MM.1S (cell line): Measurements from ENCODE around the gene SMC5.
"Not testable (repeated sequence)": the region's sequence is repeated elsewhere in the genome, so short reads cannot be mapped to it uniquely, and the experiment has no call there.

Experiments used
- DNase-seq: peaks from one replicate; pipeline ENCODE4 v3.0.0-alpha.2; 2015
- H2AFZ ChIP-seq: fragments of 300-600 bp; sonication (generic); 2 replicates; pipeline ENCODE4 v1.6.0; 2016; ENCODE audit warnings: antibody characterized with exemption, low read length
- H3F3A ChIP-seq: fragments of 300-600 bp; sonication (generic); 2 replicates; pipeline ENCODE4 v1.6.1; 2016; ENCODE audit warnings: mild to moderate bottlenecking, antibody characterized with exemption, low read length, moderate library complexity, mixed read lengths; ENCODE audit not compliant: insufficient read depth
- H3K27ac ChIP-seq: fragments of 300-600 bp; sonication (generic); 2 replicates; pipeline ENCODE4 v1.5.1; 2016; ENCODE audit warnings: mild to moderate bottlenecking, low read length
- H3K27me3 ChIP-seq: fragments of 300-600 bp; sonication (generic); replicated peaks from 2 replicates; pipeline ENCODE4 v1.6.0; 2016; ENCODE audit warnings: low read length; ENCODE audit not compliant: insufficient read depth
- H3K36me3 ChIP-seq: fragments of 300-600 bp; sonication (generic); replicated peaks from 2 replicates; pipeline ENCODE4 v1.6.1; 2016; ENCODE audit warnings: mild to moderate bottlenecking, low read length, mixed read lengths; ENCODE audit not compliant: insufficient read depth
- H3K4me1 ChIP-seq: fragments of 300-600 bp; sonication (generic); 2 replicates; pipeline ENCODE4 v1.6.1; 2016; ENCODE audit warnings: low read length, mixed read lengths
- H3K4me2 ChIP-seq: fragments of 300-600 bp; sonication (generic); 2 replicates; pipeline ENCODE4 v1.6.0; 2016; ENCODE audit warnings: low read depth, low read length
- H3K4me3 ChIP-seq: fragments of 300-600 bp; sonication (generic); 2 replicates; pipeline ENCODE4 v1.5.1; 2016; ENCODE audit warnings: low read length, mixed read lengths
- H3K79me2 ChIP-seq: fragments of 300-600 bp; sonication (generic); 2 replicates; pipeline ENCODE4 v1.6.1; 2016; ENCODE audit warnings: mixed run types, low read length, mixed read lengths
- H3K9ac ChIP-seq: fragments of 300-600 bp; sonication (generic); 2 replicates; pipeline ENCODE4 v1.6.1; 2016; ENCODE audit warnings: low read length, mixed read lengths
- H3K9me2 ChIP-seq: fragments of 300-600 bp; sonication (generic); replicated peaks from 2 replicates; pipeline ENCODE4 v1.6.1; 2016; ENCODE audit warnings: mild to moderate bottlenecking, low read length, mixed read lengths; ENCODE audit not compliant: insufficient read depth
- H3K9me3 ChIP-seq: fragments of 300-600 bp; sonication (generic); replicated peaks from 2 replicates; pipeline ENCODE4 v1.6.1; 2016; ENCODE audit warnings: mild to moderate bottlenecking, low read length, mixed read lengths; ENCODE audit not compliant: insufficient read depth
- H4K20me1 ChIP-seq: fragments of 300-600 bp; sonication (generic); 2 replicates; pipeline ENCODE4 v1.6.1; 2016; ENCODE audit warnings: mild to moderate bottlenecking, low read length, moderate library complexity, mixed read lengths; ENCODE audit not compliant: insufficient read depth
- EZH2 ChIP-seq: fragments of 300-600 bp; sonication (generic); optimal IDR thresholded peaks from 2 replicates; pipeline ENCODE3; 2017; ENCODE audit warnings: low read depth, mild to moderate bottlenecking, antibody characterized with exemption, low read length, mixed read lengths
- EZH2phosphoT487 ChIP-seq: fragments of 300-600 bp; sonication (generic); IDR thresholded peaks from 2 replicates; pipeline ENCODE4 v1.6.1; 2018; ENCODE audit warnings: antibody characterized with exemption, low read length
- TF ChIP-seq, protein P1 (sequence below): fragments of 300-600 bp; sonication (generic); IDR thresholded peaks from 2 replicates; pipeline ENCODE4 v1.5.1; 2016; ENCODE audit warnings: antibody characterized with exemption, low read length, mixed read lengths

Gene SMC5

GRCh38 chr9:70324963-70325362 lies 66.2 kb downstream of the SMC5 start:
- no peaks in the 10 kb centered on the region for H3K9me3 ChIP-seq
- H3K27me3 ChIP-seq = no peaks in the 10 kb centered on the region
- no peak overlapping the region for H3K9ac ChIP-seq
- H4K20me1 ChIP-seq = no peaks in the 10 kb centered on the region
- TF ChIP-seq, protein P1, sequence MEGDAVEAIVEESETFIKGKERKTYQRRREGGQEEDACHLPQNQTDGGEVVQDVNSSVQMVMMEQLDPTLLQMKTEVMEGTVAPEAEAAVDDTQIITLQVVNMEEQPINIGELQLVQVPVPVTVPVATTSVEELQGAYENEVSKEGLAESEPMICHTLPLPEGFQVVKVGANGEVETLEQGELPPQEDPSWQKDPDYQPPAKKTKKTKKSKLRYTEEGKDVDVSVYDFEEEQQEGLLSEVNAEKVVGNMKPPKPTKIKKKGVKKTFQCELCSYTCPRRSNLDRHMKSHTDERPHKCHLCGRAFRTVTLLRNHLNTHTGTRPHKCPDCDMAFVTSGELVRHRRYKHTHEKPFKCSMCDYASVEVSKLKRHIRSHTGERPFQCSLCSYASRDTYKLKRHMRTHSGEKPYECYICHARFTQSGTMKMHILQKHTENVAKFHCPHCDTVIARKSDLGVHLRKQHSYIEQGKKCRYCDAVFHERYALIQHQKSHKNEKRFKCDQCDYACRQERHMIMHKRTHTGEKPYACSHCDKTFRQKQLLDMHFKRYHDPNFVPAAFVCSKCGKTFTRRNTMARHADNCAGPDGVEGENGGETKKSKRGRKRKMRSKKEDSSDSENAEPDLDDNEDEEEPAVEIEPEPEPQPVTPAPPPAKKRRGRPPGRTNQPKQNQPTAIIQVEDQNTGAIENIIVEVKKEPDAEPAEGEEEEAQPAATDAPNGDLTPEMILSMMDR = no peak
- TF ChIP-seq EZH2phosphoT487 = no peak
- TF ChIP-seq EZH2 = no peak
- H3K27ac ChIP-seq = no peak overlapping the region
- H3K36me3 ChIP-seq = peaks cover 10% of the 10 kb centered on the region; the same call in 1 of the 2 replicates
- DNase-seq = no peak
- no peaks in the 10 kb centered on the region for H3K79me2 ChIP-seq
- no peak overlapping the region for H2AFZ ChIP-seq
- no peaks in the 10 kb centered on the region for H3K4me1 ChIP-seq
- no peak overlapping the region for H3K4me2 ChIP-seq
- H3K4me3 ChIP-seq = no peak overlapping the region
- no peaks in the 10 kb centered on the region for H3F3A ChIP-seq
- H3K9me2 ChIP-seq = no peaks in the 10 kb centered on the region

DNA sequence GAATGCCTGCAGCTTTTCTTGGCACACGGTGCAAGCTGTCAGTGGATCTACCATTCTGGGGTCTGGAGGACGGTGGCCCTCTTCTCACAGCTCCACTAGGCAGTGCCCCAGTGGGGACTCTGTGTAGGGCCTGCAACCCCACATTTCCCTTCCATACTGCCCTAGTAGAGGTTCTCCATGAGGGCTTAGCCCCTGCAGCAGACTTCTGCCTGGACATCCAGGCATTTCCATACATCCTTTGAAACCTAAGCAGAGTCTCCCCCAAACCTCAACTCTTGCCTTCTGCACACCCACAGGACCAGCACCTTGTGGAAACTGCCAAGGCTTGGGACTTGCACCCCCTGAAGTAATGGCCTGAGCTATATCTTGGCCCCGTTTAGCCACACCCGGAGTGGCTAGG lies 69.8 kb downstream of the SMC5 start:
- not testable (repeated sequence) for H3K9ac ChIP-seq, H3K9me3 ChIP-seq, H3K4me2 ChIP-seq, H3K27me3 ChIP-seq, H2AFZ ChIP-seq, H3K27ac ChIP-seq, H3K9me2 ChIP-seq, H3K36me3 ChIP-seq, DNase-seq, H4K20me1 ChIP-seq, H3K79me2 ChIP-seq, H3F3A ChIP-seq, H3K4me1 ChIP-seq, H3K4me3 ChIP-seq

- H3K27me3 ChIP-seq = no peaks in the 10 kb centered on the region
- H3K4me2 ChIP-seq = no peak overlapping the region
- no peaks in the 10 kb centered on the region for H3K4me1 ChIP-seq
- H3K4me3 ChIP-seq = no peak overlapping the region
- no peak overlapping the region for H3K27ac ChIP-seq
- H3K9ac ChIP-seq = no peak overlapping the region
- H4K20me1 ChIP-seq = no peaks in the 10 kb centered on the region; the same call in 1 of the 2 replicates
- no peaks in the 10 kb centered on the region for H3K9me3 ChIP-seq
- TF ChIP-seq, protein P1 = peak; percentile 41
- TF ChIP-seq EZH2 = no peak
- no peak for TF ChIP-seq EZH2phosphoT487
- no peak overlapping the region for H2AFZ ChIP-seq
- no peaks in the 10 kb centered on the region for H3K79me2 ChIP-seq
- no peaks in the 10 kb centered on the region for H3F3A ChIP-seq
- H3K9me2 ChIP-seq = no peaks in the 10 kb centered on the region
- no peak for DNase-seq
- H3K36me3 ChIP-seq = no peaks in the 10 kb centered on the region
Measured at GRCh38 chr9:70340572-70340971, 81.8 kb downstream of the SMC5 start.

DNA sequence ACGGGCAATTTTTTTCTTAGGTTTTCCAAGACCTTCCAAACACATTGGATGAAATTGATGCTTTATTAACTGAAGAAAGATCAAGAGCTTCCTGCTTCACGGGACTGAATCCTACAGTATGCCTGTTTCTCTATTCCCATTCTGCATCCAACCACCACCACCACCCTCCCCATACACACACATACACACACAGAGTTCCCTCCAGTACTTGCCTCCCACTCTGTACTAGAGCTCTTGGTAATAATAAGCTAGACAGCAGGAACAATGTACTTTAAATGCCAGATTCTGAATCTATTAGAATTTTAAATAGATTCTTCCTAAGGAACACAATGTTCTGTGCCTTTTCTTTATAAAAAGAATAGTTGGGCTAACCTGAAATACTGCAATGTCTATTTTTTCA lies 88.3 kb downstream of the SMC5 start:
- no peak overlapping the region for H3K9ac ChIP-seq
- H3K4me2 ChIP-seq = no peak overlapping the region
- H3K27ac ChIP-seq = no peak overlapping the region
- no peaks in the 10 kb centered on the region for H3K27me3 ChIP-seq
- H3K9me3 ChIP-seq = no peaks in the 10 kb centered on the region
- TF ChIP-seq, protein P1 = no peak
- no peak for TF ChIP-seq EZH2phosphoT487
- no peak for TF ChIP-seq EZH2
- no peak overlapping the region for H2AFZ ChIP-seq
- H3K9me2 ChIP-seq = no peaks in the 10 kb centered on the region
- no peaks in the 10 kb centered on the region for H3K79me2 ChIP-seq
- H4K20me1 ChIP-seq = no peaks in the 10 kb centered on the region
- DNase-seq = no peak
- peaks cover 4% of the 10 kb centered on the region for H3K36me3 ChIP-seq
- H3K4me1 ChIP-seq = no peaks in the 10 kb centered on the region
- H3F3A ChIP-seq = no peaks in the 10 kb centered on the region
- no peak overlapping the region for H3K4me3 ChIP-seq
